PC-3 (cell line): ENCODE results near the gene C11orf86. TPM values are rescaled to one million over a fixed set of nuclear protein-coding genes. Genes with fewer than 3 reads are reported as not detected.

Experiments
- ATAC-seq: fragments of 200-7000 bp; cut with Tn5 transposase; 2 replicates; pipeline ENCODE4 v1.9.1; 2020; ENCODE audit warnings: mild to moderate bottlenecking, moderate library complexity
- BruUV-seq: library from RNA; stranded (reverse); fragments of 400-500 nt; replicated peaks from 2 replicates; lab custom pipeline; 2021; lab: Mats Ljungman, UMichigan
- CTCF ChIA-PET: fragments of 300-600 bp; sonication (Branson Sonifier 250); formaldehyde crosslinking; loops from one replicate; lab custom pipeline; 2022; ENCODE audit warnings: antibody characterized with exemption; lab: Charles Lee
- POLR2A ChIA-PET: fragments of 300-600 bp; sonication (Branson Sonifier 250); formaldehyde crosslinking; loops from one replicate; lab custom pipeline; 2022; ENCODE audit warnings: antibody characterized with exemption; ENCODE audit not compliant: unreplicated experiment; lab: Charles Lee
- DNase-seq: peaks from one replicate; pipeline ENCODE4 v3.0.0-alpha.2; 2015
- H2AFZ ChIP-seq: fragments of 300-600 bp; sonication (generic); 2 replicates; pipeline ENCODE4 v1.6.0; 2016; ENCODE audit warnings: antibody characterized with exemption, low read length
- H3F3A ChIP-seq: fragments of 300-600 bp; sonication (generic); one replicate; pipeline ENCODE4 v1.6.0; 2017; ENCODE audit warnings: antibody characterized with exemption, low read length, control low read depth, mild to moderate bottlenecking; ENCODE audit not compliant: unreplicated experiment
- H3K27ac ChIP-seq: fragments of 300-600 bp; sonication (generic); 2 replicates; pipeline ENCODE4 v1.5.1; 2016; ENCODE audit warnings: mild to moderate bottlenecking, low read length
- H3K27me3 ChIP-seq: fragments of 300-600 bp; sonication (generic); 2 replicates; pipeline ENCODE4 v1.6.1; 2016; ENCODE audit warnings: low read length, mixed read lengths
- H3K36me3 ChIP-seq: fragments of 300-600 bp; sonication (generic); 2 replicates; pipeline ENCODE4 v1.6.1; 2016; ENCODE audit warnings: low read depth, mixed run types, low read length, mixed read lengths
- H3K4me1 ChIP-seq: fragments of 300-600 bp; sonication (generic); 2 replicates; pipeline ENCODE4 v1.5.1; 2016; ENCODE audit warnings: low read length; ENCODE audit not compliant: insufficient read depth
- H3K4me2 ChIP-seq: fragments of 300-600 bp; sonication (generic); 2 replicates; pipeline ENCODE4 v1.6.0; 2016; ENCODE audit warnings: low read length
- H3K4me3 ChIP-seq: fragments of 300-600 bp; sonication (generic); 2 replicates; pipeline ENCODE4 v1.5.1; 2016; ENCODE audit warnings: mild to moderate bottlenecking, low read length, mixed read lengths
- H3K79me2 ChIP-seq: fragments of 300-600 bp; sonication (generic); 2 replicates; pipeline ENCODE4 v1.6.1; 2017; ENCODE audit warnings: low read length, mixed read lengths
- H3K9ac ChIP-seq: fragments of 300-600 bp; sonication (generic); 2 replicates; pipeline ENCODE4 v1.6.0; 2016; ENCODE audit warnings: mild to moderate bottlenecking, low read length
- H3K9me2 ChIP-seq: fragments of 300-600 bp; sonication (generic); replicated peaks from 2 replicates; pipeline ENCODE4 v1.6.1; 2016; ENCODE audit warnings: mixed run types, low read length, mixed read lengths
- H3K9me3 ChIP-seq: fragments of 300-600 bp; sonication (generic); 2 replicates; pipeline ENCODE4 v1.6.1; 2016; ENCODE audit warnings: low read length, mixed read lengths
- H4K20me1 ChIP-seq: fragments of 300-600 bp; sonication (generic); 2 replicates; pipeline ENCODE4 v1.6.1; 2016; ENCODE audit warnings: low read length, mixed read lengths
- CTCF ChIP-seq: fragments of 300-600 bp; sonication (generic); conservative IDR thresholded peaks from 2 replicates; pipeline ENCODE4 v1.5.1; 2017; ENCODE audit warnings: antibody characterized with exemption, low read depth, mild to moderate bottlenecking, low read length
- EZH2 ChIP-seq: fragments of 300-600 bp; sonication (generic); IDR thresholded peaks from one replicate; pipeline ENCODE4 v1.6.1; 2017; ENCODE audit warnings: antibody characterized with exemption, mild to moderate bottlenecking, low read length; ENCODE audit not compliant: unreplicated experiment
- EZH2phosphoT487 ChIP-seq: fragments of 300-600 bp; sonication (generic); IDR thresholded peaks from 2 replicates; pipeline ENCODE4 v1.6.1; 2018; ENCODE audit warnings: mild to moderate bottlenecking, antibody characterized with exemption, low read length, borderline replicate concordance
- intact Hi-C: fragments of 100-400 bp; cut with micrococcal nuclease; formaldehyde crosslinking; loops from 2 replicates; pipeline ENCODE4 v1.9.0; 2023
- total RNA-seq: library from RNA; depleted of rRNA; stranded (reverse); fragments of >200 nt; gene quantifications from 2 replicates; pipeline ENCODE4 v1.2.3, GENCODE V29; 2014

The C11orf86 gene
- total RNA-seq, 1 experiment from 2014 or later = not detected

- BruUV-seq = no TSS peak
- ATAC-seq = no peak
- Histone ChIP-seq H3K9ac (no peak overlapping the region), H3K27ac (no peak overlapping the region), H4K20me1 (no peaks in the 10 kb centered on the region), H3K36me3 (no peaks in the 10 kb centered on the region), H3K79me2 (no peaks in the 10 kb centered on the region), H3K9me2 (no peaks in the 10 kb centered on the region), H2AFZ (no peak overlapping the region), H3K4me3 (no peak overlapping the region), H3K4me1 (no peaks in the 10 kb centered on the region), H3K4me2 (no peak overlapping the region), H3F3A (no peaks in the 10 kb centered on the region), H3K9me3 (no peaks in the 10 kb centered on the region), H3K27me3 (no peaks in the 10 kb centered on the region)
- no peak for DNase-seq
- ChIA-PET CTCF (no interaction called here), POLR2A (no interaction called here)
- no peak for TF ChIP-seq CTCF
- no peak for TF ChIP-seq EZH2
- no peak for TF ChIP-seq EZH2phosphoT487
- intact Hi-C loops = no loop called here
These were observed 38.5 kb downstream of the C11orf86 start for GRCh38 chr11:67013511-67014045.

GRCh38 chr11:67014343-67014742 lies 39.2 kb downstream of the C11orf86 start:
- Histone ChIP-seq H2AFZ (no peak overlapping the region), H3K27ac (no peak overlapping the region)

GRCh38 chr11:67015048-67015447 lies 39.9 kb downstream of the C11orf86 start:
- BruUV-seq = no TSS peak
- Histone ChIP-seq H3K9me2 (no peaks in the 10 kb centered on the region), H3K79me2 (no peaks in the 10 kb centered on the region), H3K9me3 (no peaks in the 10 kb centered on the region), H3K4me3 (no peak overlapping the region), H3K9ac (no peak overlapping the region), H3K27ac (no peak overlapping the region), H3F3A (no peaks in the 10 kb centered on the region), H3K36me3 (no peaks in the 10 kb centered on the region), H2AFZ (no peak overlapping the region), H4K20me1 (no peaks in the 10 kb centered on the region), H3K4me2 (no peak overlapping the region), H3K27me3 (no peaks in the 10 kb centered on the region), H3K4me1 (no peaks in the 10 kb centered on the region)
- POLR2A ChIA-PET = no interaction called here
- CTCF ChIA-PET = interaction anchor here (0.6 kb wide), 1 partner anchor 92 kb away, joined by 6 read pairs; no protein-coding TSS in a partner anchor
- TF ChIP-seq EZH2 (no peak), CTCF (no peak)
- ATAC-seq (no peak), DNase-seq (no peak)
- intact Hi-C loops = no loop called here

More at GRCh38 chr11:67014343-67014742, 39.2 kb downstream of the C11orf86 start:
- no peak for TF ChIP-seq EZH2phosphoT487
- H3K4me2 ChIP-seq = no peak overlapping the region
- H3K27me3 ChIP-seq = no peaks in the 10 kb centered on the region
- H3K79me2 ChIP-seq = no peaks in the 10 kb centered on the region
- H3K4me3 ChIP-seq = no peak overlapping the region
- POLR2A ChIA-PET = no interaction called here
- H3K4me1 ChIP-seq = no peaks in the 10 kb centered on the region
- no peak overlapping the region for H3K9ac ChIP-seq
- no peaks in the 10 kb centered on the region for H4K20me1 ChIP-seq
- CTCF ChIA-PET = no interaction called here
- no peaks in the 10 kb centered on the region for H3F3A ChIP-seq
- H3K9me2 ChIP-seq = no peaks in the 10 kb centered on the region
- no peaks in the 10 kb centered on the region for H3K9me3 ChIP-seq
- no peak for DNase-seq
- intact Hi-C loops = no loop called here
- H3K36me3 ChIP-seq = no peaks in the 10 kb centered on the region
- ATAC-seq = no peak
- BruUV-seq = no TSS peak
